ENCODE results near the gene FBXL16.

The FBXL16 gene

DNA sequence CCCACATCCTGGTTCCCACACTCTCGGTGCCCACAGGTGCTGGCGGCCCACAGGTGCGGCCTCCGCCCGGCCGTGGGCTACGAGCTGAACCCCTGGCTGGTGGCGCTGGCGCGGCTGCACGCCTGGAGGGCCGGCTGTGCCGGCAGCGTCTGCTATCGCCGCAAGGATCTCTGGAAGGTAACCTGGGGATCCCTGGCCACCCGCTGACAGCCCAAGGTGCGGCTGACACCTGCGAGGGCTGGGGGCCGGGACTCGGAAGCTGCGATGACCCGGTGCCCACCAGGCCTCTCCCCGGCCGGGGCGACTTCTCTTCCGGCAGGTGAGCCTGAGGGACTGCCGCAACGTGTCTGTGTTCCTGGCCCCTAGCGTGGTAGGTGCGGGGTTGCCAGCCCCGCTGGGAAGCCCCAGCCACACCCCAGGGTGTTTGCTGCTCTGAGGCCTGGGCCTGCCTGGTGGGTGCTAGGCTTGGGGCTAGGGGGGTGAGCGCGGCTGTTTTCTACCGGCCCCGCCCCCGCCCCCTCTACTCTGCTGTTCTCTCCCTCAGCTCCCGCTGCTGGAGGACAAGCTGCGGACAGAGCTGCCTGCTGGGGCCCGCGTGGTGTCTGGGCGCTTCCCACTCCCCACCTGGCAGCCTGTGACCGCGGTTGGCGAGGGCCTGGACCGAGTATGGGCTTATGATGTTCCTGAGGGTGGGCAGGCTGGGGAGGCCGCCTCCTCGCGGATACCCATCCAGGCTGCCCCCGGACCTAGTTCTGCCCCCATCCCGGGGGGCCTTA, 16.4 kb upstream of the FBXL16 start:
- H3K27me3 Mint-ChIP-seq (ENCODE audit: low read depth) = no peaks in the 10 kb centered on the region
- peak overlapping the region; percentile 51 for H3K4me3 Mint-ChIP-seq
- peaks cover 3% of the 10 kb centered on the region for H3K4me1 Mint-ChIP-seq (ENCODE audit: low read depth)
- no peak for DNase-seq (ENCODE audit: low spot score)
- H3K36me3 Mint-ChIP-seq (ENCODE audit: low read depth) = no peaks in the 10 kb centered on the region
- peak overlapping the region; percentile 41 for H3K27ac Mint-ChIP-seq
- H3K9me3 Mint-ChIP-seq = no peaks in the 10 kb centered on the region

DNA sequence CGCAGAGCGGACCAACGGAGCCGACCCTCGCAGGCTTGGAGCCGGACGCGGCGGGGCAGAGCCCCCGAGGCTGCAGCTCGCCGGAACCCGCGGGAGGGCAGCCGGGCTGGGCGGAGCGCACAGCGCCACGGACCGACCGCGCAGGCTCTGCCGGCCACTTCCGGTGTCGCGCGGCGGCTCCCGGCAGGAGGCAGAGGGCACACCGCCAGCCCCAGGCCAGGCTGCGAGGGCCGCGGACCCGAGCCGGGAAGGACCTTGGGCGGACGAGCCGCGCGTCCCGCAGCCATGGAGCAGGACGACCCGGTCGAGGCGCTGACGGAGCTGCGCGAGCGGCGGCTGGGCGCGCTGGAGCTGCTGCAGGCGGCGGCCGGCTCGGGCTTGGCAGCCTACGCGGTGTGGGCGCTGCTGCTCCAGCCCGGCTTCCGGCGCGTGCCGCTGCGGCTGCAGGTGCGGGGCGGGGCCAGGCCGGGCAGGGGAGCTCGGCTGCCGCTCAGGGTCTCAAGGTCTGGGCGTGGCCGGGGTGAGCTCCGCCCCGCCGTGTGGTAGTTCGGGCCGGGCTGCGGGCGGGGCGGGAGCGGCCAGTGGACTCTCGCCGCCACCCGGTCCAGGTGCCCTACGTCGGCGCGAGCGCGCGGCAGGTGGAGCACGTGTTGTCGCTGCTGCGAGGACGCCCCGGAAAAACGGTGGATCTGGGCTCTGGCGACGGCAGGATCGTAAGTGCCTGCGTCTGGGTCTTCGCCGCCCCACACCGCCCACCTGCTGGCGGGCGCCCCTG, 15.6 kb upstream of the FBXL16 start, which contains the start of gene ANTKMT:
Gene ANTKMT, plus strand, starts transcription at position 157 of the 775 bp plus-strand sequence. Its CDS starts 129 bp downstream, at position 286.
- Mint-ChIP-seq H3K27me3 (ENCODE audit: low read depth) (peaks cover 3% of the 10 kb centered on the region), H3K9me3 (no peaks in the 10 kb centered on the region), H3K4me1 (ENCODE audit: low read depth) (peaks cover 3% of the 10 kb centered on the region), H3K4me3 (peak within 1 kb of the TSS; percentile 77), H3K36me3 (ENCODE audit: low read depth) (no peaks in the 10 kb centered on the region), H3K27ac (peak within 1 kb of the TSS; percentile 66)
- peak; percentile 81 for DNase-seq (ENCODE audit: low spot score)

DNA sequence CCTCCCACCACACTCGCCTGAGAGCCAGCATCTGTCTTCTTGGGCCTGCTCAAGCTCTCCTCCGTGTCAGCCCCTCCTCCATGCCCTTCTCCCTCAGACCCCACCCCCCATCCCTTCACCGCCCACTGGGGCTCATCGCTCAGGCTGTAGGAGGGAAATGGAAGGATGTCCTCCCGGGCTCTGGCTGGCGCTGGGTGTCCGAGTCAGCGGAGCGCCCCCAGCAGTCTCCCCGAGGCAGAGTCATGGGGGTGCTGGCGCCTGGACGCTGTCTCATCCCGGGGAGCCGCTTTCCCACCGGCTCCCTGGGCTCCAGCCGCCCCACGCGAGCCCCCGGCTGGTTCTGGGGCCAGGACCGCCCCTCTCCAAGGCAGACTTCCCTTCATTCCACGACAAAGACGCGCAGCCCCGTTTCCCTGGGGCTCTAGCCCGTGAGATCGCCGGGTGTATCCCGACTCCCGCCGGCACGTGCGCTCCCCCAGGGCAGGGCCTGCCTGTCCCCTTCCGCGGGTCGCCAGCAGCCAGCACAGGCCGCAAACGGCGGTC, 14.9 kb upstream of the FBXL16 start:
- Mint-ChIP-seq H3K27ac (peak overlapping the region; percentile 66), H3K9me3 (no peaks in the 10 kb centered on the region), H3K4me3 (peak overlapping the region; percentile 77), H3K36me3 (ENCODE audit: low read depth) (no peaks in the 10 kb centered on the region), H3K4me1 (ENCODE audit: low read depth) (peaks cover 3% of the 10 kb centered on the region), H3K27me3 (ENCODE audit: low read depth) (peaks cover 8% of the 10 kb centered on the region)
- peak; percentile 56 for DNase-seq (ENCODE audit: low spot score)

DNA sequence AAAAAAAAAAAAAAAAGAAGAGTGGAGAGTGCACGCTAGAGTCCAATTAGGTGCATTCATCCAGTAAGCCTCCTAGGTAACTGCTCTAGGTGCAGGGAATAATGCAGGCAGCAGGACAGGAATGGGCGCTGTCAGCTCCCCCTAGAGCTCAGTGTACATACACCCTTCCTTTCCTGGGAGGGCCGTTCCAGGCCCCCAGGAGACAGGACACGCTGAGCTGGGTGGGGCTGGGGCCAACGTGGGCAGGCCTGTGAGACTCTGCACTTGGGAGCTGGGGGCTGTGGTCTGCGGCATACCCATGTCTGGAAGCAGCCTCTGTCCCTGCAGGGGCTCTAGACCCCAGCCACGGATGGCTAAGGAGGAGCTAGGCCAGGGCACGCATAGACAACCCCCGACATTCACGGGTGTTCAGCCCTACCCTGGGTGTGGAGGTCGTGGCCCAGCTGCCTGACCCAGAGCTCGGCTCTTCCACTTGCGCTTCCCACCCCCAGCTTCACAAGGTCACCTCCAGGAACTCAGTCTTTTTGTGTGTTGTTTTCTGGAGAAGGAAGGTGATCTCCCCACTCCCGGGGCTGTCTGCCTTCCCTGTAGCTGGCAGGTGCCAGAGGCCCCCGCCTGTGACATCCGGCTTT, 14.3 kb upstream of the FBXL16 start:
- H3K27ac Mint-ChIP-seq = peak overlapping the region; percentile 66
- no peaks in the 10 kb centered on the region for H3K36me3 Mint-ChIP-seq (ENCODE audit: low read depth)
- H3K27me3 Mint-ChIP-seq (ENCODE audit: low read depth) = peaks cover 8% of the 10 kb centered on the region
- H3K4me1 Mint-ChIP-seq (ENCODE audit: low read depth) = peaks cover 3% of the 10 kb centered on the region
- peak overlapping the region; percentile 77 for H3K4me3 Mint-ChIP-seq
- H3K9me3 Mint-ChIP-seq = no peaks in the 10 kb centered on the region
- DNase-seq (ENCODE audit: low spot score) = no peak

DNA sequence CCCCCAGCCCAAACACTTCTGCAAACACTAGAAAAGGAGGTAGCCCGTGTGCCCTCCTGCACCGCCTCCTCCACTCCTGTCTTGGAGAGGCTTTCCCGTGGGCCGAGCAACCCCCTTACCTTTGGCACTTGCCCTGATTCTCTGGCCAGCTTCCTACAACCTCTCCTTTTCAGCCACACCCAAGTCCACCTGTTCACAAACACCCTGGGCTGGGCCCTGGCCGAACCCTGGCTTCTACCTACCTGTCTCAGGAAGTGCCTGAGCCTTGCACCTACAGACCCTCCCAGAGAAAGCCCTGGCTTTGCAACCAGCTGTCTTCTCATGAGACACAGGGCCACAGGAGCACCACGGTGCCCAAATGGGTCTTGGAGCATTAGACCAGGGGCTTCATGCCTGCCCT, 13.3 kb upstream of the FBXL16 start:
- Mint-ChIP-seq H3K4me1 (ENCODE audit: low read depth) (peaks cover 3% of the 10 kb centered on the region), H3K27me3 (ENCODE audit: low read depth) (peaks cover 10% of the 10 kb centered on the region), H3K4me3 (peak overlapping the region; percentile 17), H3K36me3 (ENCODE audit: low read depth) (no peaks in the 10 kb centered on the region), H3K9me3 (no peaks in the 10 kb centered on the region), H3K27ac (no peak overlapping the region)
- no peak for DNase-seq (ENCODE audit: low spot score)

DNA sequence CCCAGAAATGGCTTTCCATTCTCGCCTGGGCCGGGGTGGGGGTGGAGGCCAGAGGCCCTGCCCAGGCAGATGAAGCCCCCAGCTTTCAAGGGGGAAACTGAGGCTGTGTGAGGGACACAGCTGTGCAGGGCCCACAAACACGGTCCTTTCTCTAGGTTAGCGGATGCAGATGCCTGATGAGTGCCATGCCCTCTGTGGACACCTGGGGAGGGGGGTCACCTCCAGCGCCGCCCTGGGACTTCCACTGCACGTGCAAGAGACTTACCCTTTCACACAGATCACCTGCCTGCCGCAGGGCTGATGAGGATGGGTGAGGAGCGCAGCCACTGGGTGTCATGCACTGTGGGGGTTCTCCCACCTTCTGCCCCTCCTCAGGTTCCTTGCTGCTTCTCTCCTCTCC, 12.8 kb upstream of the FBXL16 start:
- Mint-ChIP-seq H3K9me3 (no peaks in the 10 kb centered on the region), H3K27me3 (ENCODE audit: low read depth) (peaks cover 11% of the 10 kb centered on the region), H3K4me3 (no peak overlapping the region), H3K36me3 (ENCODE audit: low read depth) (no peaks in the 10 kb centered on the region), H3K4me1 (ENCODE audit: low read depth) (peaks cover 3% of the 10 kb centered on the region), H3K27ac (no peak overlapping the region)
- no peak for DNase-seq (ENCODE audit: low spot score)

DNA sequence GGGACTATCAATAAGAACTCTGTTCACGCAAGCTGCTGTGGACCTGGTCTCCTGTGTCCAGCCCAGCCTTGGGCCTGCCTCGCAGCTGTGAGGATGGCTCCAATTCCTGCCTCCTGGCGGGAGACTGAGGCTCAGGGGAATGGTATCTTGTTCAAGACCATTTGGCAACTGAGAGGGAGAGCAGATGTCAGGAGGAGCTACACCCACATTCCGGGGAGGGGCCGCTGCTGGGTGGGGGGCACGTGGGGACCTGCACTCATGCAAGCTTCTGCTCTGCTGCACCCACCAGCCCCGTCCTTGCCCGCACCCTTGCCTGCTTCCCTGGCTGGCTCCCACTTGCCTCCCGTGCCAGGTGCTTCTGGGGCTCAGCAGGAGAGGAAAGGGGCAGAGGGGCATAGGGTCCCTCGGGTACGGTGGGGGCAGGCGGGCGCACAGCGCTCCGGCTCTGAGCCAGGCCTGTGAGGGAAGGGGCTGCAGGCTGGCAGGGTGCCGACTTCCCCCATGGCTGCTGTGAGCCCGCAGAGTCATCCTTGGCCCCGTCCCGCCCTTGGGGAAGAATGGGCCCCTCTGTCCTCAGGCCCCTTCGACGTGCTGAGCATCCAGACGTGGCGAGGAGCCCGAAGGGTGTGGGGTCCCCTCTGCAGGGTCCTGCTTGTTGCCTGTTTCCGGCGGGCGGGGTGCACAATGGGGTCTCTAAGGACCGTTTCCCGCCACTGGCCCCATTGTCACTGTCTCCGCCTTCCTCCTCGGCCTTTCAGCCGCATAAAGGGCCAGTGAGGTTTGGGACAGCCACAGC, 12.0 kb upstream of the FBXL16 start:
- no peak for DNase-seq (ENCODE audit: low spot score)
- no peaks in the 10 kb centered on the region for H3K36me3 Mint-ChIP-seq (ENCODE audit: low read depth)
- H3K27ac Mint-ChIP-seq = no peak overlapping the region
- H3K4me3 Mint-ChIP-seq = no peak overlapping the region
- H3K9me3 Mint-ChIP-seq = no peaks in the 10 kb centered on the region
- peaks cover 14% of the 10 kb centered on the region for H3K27me3 Mint-ChIP-seq (ENCODE audit: low read depth)
- H3K4me1 Mint-ChIP-seq (ENCODE audit: low read depth) = peaks cover 3% of the 10 kb centered on the region

DNA sequence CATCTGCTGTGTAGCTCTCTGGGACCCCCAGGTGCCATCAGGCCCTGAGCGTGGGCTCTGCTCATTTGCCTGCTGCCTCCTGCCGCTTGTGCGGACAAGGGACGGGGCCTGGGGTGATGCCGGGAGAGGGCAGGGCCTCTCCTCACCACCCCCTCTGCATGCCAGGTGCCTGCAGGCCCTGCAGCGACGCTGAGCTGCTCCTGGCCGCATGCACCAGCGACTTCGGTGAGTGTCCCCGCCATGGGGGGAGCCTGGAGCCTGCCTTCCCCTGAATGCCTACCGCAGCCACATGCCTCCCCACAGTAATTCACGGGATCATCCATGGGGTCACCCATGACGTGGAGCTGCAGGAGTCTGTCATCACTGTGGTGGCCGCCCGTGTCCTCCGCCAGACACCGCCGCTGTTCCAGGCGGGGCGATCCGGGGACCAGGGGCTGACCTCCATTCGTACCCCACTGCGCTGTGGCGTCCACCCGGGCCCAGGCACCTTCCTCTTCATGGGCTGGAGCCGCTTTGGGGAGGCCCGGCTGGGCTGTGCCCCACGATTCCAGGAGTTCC, 11.2 kb upstream of the FBXL16 start:
- Mint-ChIP-seq H3K27ac (no peak overlapping the region), H3K9me3 (no peaks in the 10 kb centered on the region), H3K27me3 (ENCODE audit: low read depth) (peaks cover 15% of the 10 kb centered on the region), H3K4me3 (no peak overlapping the region), H3K36me3 (ENCODE audit: low read depth) (no peaks in the 10 kb centered on the region), H3K4me1 (ENCODE audit: low read depth) (peaks cover 3% of the 10 kb centered on the region)
- DNase-seq (ENCODE audit: low spot score) = no peak

DNA sequence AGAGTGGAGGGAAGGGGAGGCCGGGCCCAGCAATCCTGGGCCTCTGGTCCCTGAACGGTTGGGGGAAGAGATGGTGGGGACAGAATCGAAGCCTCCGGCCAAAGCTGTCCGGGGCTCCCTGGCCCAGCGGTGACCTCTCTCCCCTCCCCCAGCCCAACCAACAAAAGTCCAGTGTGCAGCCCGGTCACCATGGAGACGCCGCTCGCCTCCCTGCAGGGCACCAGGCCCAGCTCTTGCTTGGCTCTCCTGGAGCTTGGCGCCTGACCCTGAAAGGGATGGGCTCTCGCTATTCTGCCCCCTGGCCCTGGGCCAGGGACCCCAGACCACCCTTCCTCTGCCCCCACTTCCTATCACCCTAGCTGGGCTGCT, 10.6 kb upstream of the FBXL16 start:
- Mint-ChIP-seq H3K36me3 (ENCODE audit: low read depth) (no peaks in the 10 kb centered on the region), H3K27ac (no peak overlapping the region), H3K4me1 (ENCODE audit: low read depth) (peaks cover 3% of the 10 kb centered on the region), H3K9me3 (no peaks in the 10 kb centered on the region), H3K27me3 (ENCODE audit: low read depth) (peaks cover 16% of the 10 kb centered on the region), H3K4me3 (peak overlapping the region; percentile 49)
- no peak for DNase-seq (ENCODE audit: low spot score)

DNA sequence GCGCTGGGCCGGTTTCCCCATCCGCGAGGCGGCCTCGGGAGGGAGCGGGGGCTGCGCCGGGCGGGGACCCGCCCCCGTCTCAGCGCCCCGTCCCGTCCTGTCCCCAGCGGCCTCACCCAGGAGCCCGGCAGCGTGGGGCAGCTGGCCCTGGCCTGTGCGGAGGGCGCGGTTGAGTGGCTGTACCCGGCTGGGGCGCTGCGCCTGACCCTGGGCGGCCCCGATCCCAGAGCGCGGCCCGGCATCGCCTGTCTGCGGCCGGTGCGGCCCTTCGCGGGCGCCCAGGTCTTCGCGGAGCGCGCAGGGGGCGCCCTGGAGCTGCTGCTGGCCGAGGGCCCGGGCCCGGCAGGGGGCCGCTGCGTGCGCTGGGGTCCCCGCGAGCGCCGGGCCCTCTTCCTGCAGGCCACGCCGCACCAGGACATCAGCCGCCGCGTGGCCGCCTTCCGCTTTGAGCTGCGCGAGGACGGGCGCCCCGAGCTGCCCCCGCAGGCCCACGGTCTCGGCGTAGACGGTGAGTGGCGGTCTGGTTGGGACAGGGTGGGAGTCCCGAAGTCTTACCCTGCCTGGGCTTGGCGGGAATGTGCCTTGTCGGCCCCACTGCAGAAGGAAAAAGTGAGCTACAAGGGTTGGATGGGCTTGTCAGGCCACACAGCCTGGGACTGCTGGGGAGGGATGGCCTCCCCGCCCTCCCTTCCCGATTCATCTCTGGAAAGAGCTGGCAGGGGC, 10.0 kb upstream of the FBXL16 start:
- Mint-ChIP-seq H3K27me3 (ENCODE audit: low read depth) (peaks cover 17% of the 10 kb centered on the region), H3K36me3 (ENCODE audit: low read depth) (no peaks in the 10 kb centered on the region), H3K4me3 (peak overlapping the region; percentile 24), H3K4me1 (ENCODE audit: low read depth) (peaks cover 3% of the 10 kb centered on the region), H3K27ac (no peak overlapping the region), H3K9me3 (no peaks in the 10 kb centered on the region)
- DNase-seq (ENCODE audit: low spot score) = peak; percentile 40

DNA sequence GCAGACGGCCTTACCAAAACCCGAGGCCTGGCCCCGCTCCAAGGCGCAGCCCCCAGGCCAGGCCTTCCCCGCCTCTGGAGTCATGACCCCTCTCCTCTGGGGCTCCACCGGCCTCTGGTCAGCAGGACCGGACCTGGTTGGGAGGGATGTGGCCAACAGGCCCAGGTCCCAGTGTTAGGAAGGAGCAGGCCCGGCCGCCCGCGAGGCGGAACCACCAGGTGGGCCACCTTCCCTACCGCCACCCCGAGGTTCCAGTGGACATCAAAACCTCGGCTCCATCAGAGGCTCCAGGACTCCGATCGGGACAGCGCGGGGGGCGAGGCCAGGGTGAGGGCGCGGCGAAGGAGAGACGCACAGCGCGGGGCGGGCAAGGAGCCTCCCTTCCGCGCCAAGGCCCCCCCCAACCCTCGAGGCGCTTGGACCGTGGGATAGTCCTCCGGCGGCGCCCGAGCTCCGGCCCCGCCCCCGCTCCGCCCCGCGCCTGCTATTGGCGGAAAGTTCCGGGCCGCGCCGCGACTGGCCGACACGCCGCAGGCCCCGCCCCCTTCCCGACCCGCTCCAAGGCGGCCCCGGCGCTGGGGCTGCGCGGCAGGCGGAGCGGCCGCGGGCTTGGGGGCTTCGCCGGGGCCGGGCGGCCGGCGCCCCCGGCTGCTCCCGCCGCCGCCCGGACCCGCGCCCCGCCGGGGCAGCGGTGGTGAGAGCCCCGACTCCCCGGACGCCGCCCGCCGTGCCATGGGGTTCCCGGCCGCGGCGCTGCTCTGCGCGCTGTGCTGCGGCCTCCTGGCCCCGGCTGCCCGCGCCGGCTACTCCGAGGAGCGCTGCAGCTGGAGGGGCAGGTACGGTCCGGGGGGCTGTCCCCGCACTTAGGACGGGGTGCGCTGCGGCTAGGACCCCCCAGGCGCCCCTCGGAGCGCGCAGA, 9.2 kb upstream of the FBXL16 start, which contains the start of gene METRN:
Gene METRN, plus strand, starts transcription at position 561 of the 919 bp plus-strand sequence. Its CDS starts 172 bp downstream, at position 733.
- H3K27ac Mint-ChIP-seq = no peak within 1 kb of the TSS

DNA sequence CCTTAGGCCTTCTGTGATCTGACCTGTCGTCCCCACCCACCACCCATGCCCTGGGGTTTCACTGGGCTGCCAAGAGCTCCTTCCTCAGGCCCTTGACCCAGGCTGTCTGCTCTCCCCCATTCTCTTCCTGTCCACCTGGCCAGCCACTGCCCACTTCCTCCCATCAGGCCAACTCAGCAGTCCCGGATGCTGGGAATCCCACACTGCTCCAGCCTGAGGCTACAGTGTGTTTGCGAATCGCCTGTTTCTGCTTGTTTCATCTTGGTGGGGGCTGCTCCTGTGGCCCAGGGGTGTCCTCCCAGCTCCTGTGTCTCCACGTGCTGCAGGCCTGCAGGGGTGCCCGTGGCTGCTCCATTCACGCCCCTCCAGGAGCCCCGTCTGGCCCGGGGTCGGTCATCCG, 8.5 kb upstream of the FBXL16 start:
- no peak overlapping the region for H3K27ac Mint-ChIP-seq
- H3K4me1 Mint-ChIP-seq (ENCODE audit: low read depth) = no peaks in the 10 kb centered on the region
- DNase-seq (ENCODE audit: low spot score) = no peak
- H3K36me3 Mint-ChIP-seq (ENCODE audit: low read depth) = no peaks in the 10 kb centered on the region
- no peaks in the 10 kb centered on the region for H3K9me3 Mint-ChIP-seq
- H3K27me3 Mint-ChIP-seq (ENCODE audit: low read depth) = peaks cover 23% of the 10 kb centered on the region
- no peak overlapping the region for H3K4me3 Mint-ChIP-seq

More for the DNA sequence above, 9.2 kb upstream of the FBXL16 start, which contains the start of gene METRN:
- Mint-ChIP-seq H3K4me3 (peak within 1 kb of the TSS; percentile 24), H3K4me1 (ENCODE audit: low read depth) (no peaks in the 10 kb centered on the region), H3K9me3 (no peaks in the 10 kb centered on the region), H3K36me3 (ENCODE audit: low read depth) (no peaks in the 10 kb centered on the region), H3K27me3 (ENCODE audit: low read depth) (peaks cover 17% of the 10 kb centered on the region)
- DNase-seq (ENCODE audit: low spot score) = peak; percentile 92
